Activated T-helper 1 cell treated with Interleukin-2 at 50 U/mL for 16 hours (primary cell): ENCODE data around the gene STUM.
"Not testable (repeated sequence)": the region's sequence is repeated elsewhere in the genome, so short reads cannot be mapped to it uniquely, and the experiment has no call there.

ENCODE experiments used
- DNase-seq: peaks from one replicate; pipeline ENCODE4 v3.0.0-alpha.2; 2020; ENCODE audit warnings: low read depth

STUM gene, protein sequence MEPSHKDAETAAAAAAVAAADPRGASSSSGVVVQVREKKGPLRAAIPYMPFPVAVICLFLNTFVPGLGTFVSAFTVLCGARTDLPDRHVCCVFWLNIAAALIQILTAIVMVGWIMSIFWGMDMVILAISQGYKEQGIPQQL

DNA sequence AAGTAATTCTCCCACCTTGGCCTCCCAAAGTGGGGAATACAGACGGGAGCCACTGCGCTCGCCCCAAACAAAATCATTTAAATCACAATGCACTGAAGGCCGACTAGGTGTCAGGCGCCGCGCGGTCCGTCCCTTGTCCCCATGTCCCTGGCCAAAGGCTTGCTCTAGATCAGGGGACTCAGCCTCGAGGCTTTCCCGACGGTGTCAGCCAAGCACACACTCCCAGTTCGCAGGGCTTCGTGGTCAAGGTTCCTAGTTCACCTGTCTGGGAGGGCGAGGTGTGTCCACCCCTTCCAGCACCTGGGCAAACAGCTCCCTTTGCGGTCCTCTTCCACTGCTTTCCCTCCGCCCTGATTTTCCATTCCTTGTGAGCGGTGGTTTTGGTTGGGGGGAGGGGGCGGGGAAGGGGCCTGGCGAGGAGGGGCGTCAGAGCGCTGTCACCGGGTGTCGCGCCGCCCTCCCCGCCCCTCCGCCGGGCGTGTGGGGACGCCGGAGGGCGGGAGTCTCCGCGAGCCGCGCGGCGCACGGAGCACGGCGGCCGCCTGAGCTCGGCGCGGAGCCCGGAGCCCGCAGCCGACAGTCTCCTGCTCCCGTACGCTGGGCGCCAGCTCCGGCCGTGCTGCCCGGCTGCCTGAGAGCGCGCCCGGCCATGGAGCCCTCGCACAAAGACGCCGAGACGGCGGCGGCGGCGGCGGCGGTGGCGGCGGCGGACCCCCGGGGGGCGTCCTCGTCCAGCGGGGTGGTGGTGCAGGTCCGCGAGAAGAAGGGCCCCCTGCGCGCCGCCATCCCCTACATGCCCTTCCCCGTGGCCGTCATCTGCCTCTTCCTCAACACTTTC is at the start of gene STUM:
Gene STUM, plus strand, starts transcription at position 509 of the 838 bp plus-strand sequence. Its CDS starts 141 bp downstream, at position 650.
- no peak for DNase-seq

DNA sequence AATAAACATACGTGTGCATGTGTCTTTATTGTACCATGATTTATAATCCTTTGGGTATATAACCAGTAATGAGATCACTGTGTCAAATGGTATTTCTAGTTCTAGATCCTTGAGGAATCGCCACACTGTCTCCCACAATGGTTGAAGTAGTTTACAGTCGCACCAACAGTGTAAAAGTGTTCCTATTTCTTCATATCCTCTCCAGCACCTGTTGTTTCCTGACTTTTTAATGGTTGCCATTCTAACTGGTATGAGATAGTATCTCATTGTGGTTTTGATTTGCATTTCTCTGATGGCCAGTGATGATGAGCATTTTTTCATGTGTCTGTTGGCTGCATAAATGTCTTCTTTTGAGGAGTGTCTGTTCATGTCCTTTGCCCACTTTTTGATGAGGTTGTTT is 48.9 kb upstream of the STUM start:
- not testable (repeated sequence) for DNase-seq

DNA sequence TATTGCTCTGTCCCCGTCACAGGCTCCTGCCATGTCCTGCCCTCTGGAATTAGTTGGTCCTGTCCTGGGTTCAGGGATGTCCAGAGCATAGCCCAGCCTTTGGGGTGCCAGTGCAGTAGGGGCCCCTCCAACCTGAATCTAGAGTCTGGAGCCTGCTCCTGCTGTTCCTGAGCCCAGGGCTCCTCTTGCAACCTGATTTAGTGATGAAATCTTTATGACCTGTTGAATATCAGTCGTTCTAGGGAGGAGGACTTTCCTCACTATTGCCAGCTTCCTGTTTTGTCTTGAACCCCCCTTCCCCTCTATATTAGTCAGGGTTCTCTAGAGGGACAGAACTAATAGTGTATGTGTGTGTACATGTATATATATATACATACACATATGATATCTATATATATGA is 42.5 kb upstream of the STUM start:
- DNase-seq, result no peak

DNA sequence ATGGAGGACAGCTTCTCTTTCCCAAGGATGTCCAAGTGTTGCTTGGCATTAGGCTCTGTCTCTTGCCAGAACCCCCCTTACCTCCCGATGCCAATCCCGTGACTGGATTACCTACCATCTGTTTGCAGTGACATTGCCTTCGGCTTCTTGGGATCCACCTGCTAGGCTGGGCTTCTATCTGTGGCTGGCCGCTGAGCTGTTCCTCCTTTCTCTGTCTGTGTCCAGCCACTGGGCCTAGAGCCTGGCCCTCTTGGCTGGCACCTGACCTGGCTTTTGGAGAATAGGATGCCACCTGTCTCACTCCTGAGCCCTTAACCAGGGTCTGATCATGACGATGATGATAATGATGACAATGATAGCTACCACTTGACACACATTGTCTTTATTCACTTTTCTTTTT is 41.6 kb upstream of the STUM start:
- DNase-seq, result no peak

DNA sequence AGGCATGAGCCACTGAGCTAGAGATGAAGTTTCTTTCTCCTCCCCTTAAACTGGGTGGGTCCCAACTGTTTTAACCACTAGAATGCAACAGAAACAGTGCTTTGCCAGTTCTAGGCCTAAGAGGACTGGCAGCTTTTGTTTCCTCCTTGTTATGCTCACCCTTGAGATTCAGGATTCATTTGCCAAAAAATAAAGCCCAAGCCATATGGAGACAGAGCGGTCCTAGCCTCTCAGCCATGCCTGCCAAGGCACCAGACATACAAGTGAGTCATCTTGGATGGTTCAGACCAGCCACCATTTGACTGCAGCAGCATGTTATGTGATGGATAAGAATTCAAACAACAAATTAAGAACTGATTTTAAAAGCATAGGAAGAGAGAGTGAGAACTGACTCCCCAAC is 38.1 kb upstream of the STUM start:
- no peak for DNase-seq

DNA sequence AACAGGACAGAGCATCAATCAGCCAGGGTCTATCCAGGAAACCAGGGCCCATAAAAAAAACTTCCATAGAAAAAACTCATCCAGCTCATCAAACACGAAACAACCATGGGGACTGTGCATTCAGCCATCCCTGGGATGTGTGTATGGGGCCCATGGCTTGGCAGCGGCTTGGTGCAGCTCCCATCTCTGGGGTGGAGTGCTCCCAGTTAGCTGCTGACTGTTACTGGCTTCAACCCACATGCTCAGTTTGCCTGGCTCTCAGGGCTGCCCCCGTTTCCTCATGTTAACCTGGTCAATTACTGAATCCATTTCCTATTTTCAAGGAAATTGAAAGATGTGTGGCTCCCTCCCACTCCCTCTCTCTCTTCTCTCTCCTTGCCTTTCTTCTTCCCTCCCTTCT is 37.3 kb upstream of the STUM start:
- no peak for DNase-seq

DNA sequence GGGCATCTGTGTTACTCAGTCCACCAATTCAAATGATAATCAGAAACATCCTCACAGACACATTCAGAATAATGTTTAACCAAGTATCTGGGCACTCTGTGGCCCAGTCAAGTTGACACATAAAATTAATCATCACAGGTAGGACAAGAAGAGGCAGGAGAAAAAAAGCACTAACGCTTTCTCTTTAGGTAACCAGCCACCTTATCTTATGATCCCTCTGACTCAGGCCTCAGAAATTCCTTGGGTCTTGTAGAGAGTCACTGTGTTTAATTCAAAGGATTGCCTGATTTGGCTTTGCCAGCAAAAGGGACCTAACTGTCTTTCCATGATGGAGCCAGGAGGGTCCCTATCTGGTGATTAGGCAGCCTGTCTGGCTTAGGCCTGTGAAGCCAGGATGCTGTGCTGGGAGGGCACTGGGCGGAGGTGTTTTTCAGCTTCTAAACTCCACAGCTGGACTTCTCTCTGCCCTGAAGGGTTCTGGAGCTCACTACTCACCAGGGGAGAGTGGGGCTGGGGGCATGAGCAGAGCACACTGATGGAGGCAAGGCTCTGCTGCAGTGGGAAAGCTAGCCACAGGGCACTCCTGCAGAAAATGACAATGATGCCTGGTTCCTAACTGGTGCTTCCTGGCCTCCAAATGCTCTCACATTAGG is 36.4 kb upstream of the STUM start:
- no peak for DNase-seq

DNA sequence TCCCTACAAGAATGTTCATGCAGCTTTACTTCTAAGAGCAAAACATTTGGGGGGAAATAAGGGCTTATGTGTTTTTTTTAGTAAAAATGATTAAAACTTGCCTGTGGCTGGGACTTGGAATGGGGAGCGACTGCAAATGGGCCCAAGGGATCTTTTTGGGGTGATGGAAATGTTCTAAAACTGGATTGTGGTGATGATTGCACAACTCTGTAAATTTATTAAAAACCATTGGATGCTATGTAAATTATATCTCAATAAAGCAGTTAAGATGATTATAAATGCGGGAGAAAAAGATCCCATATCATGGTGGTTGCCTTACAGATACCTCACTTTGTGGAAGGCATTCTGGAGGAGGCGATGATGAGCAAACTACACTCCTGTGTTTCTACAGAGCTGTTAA is 30.2 kb upstream of the STUM start:
- DNase-seq, result no peak

DNA sequence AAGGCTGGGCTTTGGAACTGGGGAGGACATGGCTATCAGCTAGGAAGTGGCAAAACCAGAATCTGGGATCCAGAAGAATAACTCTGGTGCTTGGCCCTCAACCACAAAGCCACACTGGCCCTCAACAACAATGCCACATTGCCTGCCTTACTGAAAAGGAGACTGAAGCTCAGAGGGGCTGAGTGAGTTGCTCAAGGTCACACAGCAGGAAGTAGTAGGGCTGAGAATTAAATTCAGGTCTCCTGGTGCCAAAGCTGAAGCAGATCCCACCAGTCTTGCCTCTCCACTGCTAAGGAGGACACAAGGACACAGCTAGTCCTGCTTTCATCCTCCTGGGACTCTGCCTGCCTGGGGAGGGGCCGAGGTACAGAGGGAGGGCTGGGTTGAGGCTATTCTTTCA is 29.4 kb upstream of the STUM start:
- DNase-seq, result no peak

DNA sequence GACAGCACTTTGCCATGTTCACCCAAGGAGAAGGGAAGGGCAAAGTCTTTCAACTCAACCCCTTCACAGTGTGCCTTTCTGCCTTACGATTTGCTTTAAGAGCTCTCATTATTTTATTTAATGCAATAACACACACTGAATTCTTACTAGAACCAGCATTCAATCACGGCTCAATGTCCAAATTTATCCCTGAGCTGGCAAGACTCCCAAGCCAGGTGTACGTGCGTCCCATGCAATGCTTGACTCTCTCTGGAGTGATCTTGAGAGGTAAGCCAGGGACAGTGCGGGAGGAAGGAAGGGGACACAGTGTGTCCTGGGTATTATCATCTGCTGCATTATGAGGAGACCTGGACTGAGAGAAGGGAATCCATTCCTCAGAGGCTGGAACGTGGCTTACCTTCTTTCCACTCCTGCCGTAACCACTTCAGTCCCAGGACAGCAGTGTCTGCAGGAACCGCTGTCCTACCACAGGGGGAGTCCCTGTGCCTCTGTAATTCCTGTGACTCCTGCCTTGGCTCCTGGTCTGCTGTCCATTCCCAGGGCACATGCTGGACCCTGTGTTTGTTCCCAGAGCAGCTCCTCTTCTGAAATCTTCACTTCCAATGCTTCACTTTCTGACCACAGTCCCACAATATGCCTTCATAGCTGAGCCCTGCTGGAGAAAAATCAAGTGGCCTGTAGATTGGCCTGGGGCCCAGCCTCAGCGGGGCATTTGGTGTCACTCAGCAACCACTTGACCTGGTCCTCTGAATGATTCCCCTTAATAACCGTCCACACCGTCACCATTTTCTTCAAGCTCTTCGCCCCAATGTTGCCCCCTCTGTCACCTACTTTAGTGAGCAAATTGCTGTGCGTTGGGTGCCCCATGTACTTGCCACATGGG is 28.6 kb upstream of the STUM start:
- DNase-seq, result no peak

DNA sequence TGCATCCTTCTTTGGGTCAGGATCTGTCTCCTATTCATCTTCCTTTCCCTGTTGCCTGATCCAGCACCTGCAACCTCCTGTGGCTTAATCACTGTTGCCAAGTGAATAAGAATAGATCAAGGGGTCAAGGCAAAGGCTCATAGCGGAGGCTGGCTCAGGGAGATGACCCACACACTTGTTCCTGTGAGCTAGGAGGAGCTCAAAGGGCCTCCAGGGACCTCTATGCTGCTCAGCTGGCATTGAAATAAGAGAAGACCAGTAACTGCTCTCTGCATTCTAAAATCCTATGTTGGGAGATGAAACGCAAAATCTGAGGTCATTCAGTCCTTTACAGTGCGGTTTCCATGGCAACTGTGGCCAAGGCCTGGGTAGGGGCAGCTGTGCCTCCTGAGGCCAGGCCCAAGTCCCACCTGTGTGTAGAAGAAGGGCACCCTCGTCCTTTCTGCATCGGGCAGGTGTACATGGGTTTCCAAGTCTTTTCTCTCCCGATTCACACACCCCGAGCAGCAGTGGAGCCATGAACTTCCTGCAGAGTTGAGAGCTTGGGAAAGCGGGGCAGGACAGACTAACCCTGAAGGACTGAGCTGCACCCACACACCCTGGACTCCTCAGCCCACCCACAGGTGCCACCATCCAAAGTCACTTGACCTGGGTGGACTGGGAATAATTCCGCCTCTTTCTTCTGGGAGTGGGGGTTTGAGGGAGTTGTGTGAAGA is 27.8 kb upstream of the STUM start:
- no peak for DNase-seq

DNA sequence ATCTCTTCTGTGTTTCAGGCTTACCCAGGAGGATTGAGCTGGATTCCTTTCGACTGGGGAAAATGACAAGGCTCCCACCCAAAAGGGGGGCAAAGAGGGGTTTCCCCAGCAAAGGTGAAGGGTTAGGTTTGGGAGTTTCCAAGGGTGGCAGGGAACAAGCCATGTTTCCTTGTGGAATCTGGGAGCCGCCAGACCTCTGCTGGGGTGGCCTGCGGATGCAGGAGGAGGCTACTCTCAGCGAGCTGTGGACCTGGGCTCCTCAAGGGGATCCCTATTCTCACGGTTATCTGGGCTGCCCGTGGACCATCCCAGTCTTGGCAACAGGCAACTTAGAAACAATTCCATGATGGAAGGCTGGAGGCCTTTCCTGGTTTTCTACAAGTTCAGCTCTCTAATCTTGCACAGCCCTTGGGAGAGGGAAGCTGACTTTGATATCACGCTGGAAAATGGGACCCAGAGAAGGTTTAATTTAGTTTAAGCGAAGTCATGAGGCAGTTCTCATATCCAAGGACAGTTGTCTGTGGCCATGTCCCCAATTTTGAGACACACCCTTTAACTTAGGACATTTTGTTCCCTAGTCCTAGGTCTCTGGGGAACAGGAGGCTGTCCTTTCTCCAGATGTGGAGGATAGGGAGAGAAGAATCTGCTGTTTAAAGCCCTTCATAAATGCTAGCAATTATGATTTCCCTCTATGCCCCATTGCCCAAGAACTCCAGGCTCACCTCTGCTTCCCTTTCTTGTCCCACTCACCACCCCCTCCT is 24.7 kb upstream of the STUM start:
- no peak for DNase-seq

DNA sequence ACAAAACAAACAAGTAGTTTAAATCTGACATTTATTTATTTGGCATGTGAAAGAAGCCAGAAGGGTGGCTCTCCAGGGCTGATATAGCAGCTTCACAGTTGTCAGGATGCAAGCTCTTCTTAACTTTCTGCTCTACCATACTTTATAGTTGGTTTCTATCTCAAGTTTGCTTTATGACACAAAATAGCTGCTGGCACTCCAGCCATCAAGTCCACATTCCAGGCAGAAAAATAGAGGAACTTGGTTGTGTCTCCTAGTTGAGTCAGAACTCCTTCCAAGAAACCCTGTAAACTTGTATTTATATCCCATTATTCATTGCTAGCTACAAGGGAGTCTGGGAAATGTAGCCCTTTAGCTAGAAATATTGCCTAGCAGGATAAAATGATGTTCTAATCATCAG is 24.0 kb upstream of the STUM start:
- DNase-seq, result no peak

DNA sequence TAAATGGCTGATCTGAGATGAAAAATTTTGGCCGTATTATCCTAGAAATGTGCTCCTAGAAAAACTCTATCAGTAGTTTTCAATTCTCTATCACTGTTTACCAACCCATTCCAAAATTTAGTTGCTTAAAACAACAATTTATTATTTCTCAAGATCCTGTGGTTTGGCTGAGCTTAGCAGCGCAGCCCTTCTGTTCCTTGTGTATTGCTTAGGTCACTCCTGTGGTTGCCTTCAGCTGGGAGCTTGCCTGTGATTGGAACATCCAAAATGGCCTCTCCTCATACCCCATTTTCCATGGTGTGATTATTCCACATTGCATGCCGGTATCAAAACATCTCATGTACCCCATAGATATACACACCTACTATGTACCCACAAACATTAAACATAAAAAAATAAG is 22.8 kb upstream of the STUM start:
- DNase-seq, result no peak

DNA sequence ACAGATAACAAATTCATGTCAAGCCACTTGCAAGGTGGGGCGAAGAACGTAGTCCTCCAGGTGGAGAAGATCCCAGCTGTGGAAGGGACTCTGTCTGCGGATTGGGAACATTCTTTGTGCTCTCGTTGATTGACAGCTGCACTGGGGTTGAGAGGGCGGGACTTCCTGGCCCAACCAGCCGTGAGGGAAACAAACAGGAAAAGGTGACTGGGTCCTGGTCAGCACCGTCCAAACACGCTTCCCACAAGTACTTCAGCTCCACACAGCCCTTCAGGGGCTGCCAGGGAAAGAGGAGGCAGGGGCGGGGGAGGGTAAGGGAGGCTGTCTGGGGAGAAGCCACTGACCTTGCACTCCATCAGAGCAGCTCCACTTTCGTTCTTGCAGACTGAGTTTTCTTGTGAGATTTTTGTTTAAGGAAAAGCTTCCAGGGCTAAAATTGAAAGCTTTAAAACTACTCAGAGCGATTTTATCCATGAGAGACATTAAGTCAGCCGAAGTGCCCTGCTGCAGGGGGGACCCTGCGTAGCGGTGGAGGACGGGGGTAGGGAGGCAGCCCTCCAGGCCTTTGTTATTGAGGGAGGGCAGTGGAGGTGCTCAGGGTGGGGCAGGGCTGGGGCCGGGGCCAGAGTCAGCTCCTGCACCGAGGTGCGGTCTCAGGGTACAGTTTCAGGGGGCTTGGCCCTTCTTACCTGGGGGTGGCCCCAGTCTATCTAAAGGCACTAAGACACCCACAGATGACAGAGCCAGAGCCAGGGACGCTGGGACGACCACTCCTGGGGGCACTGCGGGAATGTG is 21.6 kb upstream of the STUM start:
- no peak for DNase-seq

DNA sequence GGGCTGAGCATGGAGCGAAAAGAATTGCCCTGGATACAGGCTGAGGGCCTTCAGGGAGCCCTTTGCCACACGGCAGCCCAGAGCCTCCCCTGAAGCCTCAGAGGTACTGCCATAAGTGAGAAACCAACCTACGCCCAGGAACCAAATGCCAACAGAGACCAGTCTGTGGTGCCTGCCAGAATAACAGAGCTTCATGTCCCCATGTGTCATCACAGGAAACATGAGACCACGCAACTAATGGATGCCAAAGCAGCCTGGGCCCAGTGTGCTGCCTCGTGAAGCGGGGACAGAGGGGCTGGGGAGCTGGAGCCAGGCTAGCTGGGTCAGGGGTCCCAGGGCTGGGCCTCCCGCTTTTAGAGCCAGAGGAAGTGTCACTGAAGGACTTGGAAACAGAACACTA is 18.7 kb upstream of the STUM start:
- DNase-seq, result no peak

DNA sequence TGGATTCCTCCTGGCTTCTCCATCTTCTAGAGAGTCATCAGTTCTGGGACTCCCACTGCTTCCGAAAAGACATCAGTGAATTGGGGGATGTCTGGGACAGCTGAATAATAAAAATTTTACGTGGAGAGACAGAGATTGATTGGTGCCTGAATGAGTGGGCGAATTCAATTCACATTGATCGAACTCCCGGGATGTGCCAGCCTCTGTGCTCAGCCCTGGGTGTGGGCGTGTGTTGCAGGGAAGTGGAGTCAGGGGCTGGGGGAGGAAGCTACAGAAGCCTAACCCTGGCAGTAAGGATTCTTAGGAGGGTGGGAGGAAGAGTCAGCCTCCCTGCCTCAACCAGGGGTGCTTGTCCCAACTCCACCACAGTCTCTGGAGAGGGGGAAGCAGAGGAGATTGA is 18.0 kb upstream of the STUM start:
- no peak for DNase-seq

DNA sequence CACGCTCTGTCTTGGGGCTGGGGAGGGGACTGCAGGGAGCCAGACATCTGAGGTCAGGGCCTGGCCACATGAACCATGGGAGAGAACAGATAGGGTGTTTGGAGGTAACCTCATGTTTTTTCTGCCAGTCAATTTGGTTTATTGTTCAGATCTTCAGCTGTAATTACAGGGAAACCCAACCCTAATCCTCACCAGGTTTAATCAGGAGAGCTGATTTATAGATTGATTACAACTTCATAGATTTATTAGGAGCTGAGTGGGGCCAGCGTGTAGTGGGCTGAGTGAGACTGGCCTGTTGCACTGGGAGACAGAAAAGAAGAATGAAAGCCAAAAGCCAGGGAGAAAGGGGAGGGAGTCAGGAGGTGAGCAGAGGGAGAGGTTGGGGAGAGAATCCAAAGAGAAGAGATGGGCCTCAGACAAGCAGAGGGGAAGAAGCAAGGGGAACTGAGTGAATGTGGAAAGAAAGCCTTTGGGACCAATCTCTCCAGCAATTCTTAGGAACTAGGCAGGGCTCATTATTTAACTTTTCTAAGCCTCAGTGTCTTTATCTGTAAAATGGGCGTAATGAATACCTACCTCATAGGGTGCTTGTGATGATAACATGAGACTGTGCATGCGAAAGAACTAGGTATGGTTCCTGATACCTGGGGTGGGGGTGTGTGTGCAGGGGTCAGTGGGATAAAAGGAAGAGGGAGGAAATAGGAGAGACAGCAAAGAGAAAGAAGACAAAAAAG is 17.0 kb upstream of the STUM start:
- DNase-seq, result no peak

DNA sequence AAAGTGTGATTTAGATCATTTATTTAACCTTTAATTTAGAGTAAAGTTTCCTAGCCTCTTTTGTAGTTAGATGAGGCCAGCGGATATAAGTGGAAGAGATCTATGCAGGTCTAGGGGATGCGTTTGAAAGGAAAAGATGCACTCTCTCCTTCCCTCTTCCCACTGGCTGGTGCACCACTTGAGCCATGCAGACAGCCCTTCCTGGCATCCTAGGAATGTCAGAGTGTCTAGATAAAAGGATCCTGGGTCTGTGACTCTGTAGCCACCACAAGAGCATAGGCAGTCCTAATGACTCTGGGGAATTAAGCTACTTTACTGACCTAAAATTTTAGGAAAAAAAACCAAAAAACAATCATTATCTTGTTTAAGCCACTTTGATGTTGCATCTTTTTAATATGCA is 16.0 kb upstream of the STUM start:
- DNase-seq, result no peak

DNA sequence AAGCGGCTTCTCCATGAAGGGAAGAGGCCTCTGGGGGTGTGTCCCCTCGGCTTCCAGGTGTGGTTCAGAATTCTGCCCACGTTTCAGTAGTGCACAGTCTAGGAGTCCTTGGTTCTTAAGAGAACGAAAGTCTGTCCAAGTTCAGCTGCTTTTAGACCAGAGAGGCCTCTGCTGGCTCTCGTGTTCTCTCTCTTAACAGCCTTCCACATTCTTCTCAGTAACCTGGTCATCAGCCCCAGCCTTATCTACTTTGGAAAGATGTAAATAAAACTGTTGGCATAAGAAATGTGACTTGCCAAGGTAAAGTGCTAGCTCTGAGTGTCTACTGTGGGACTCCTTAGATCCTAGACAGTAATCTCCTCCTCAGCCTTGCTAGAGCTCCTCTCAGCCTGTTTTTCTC is 15.3 kb upstream of the STUM start:
- no peak for DNase-seq
